Hematopoietic multipotent progenitor cell treated with erythropoietin and hydrocortisone succinate and interleukin-3 and kit ligand, for 4 days (in vitro differentiated cells): Measurements from ENCODE around the gene GFOD1.
"Not testable (repeated sequence)": the region's sequence is repeated elsewhere in the genome, so short reads cannot be mapped to it uniquely, and the experiment has no call there.

Experiments used
- DNase-seq: peaks from one replicate; pipeline ENCODE4 v3.0.0-alpha.2; 2015

Gene GFOD1

DNA sequence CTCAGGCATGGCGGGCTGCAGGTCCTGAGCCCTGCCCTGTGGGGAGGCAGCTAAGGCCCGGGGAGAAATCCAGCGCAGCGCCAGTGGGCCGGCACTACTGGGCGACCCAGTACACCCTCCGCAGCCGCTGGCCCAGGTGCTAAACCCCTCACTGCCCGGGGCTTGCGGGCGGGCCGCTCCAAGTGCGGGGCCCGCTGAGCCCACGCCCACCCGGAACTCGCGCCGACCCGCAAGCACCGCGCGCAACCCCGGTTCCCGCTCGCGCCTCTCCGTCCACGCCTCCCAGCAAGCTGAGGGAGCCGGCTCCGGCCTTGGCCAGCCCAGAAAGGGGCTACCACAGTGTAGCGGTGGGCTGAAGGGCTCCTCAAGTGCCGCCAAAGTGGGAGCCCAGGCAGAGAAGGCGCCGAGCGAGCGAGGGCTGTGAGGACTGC is 23.8 kb upstream of the GFOD1 start:
- DNase-seq: not testable (repeated sequence)

DNA sequence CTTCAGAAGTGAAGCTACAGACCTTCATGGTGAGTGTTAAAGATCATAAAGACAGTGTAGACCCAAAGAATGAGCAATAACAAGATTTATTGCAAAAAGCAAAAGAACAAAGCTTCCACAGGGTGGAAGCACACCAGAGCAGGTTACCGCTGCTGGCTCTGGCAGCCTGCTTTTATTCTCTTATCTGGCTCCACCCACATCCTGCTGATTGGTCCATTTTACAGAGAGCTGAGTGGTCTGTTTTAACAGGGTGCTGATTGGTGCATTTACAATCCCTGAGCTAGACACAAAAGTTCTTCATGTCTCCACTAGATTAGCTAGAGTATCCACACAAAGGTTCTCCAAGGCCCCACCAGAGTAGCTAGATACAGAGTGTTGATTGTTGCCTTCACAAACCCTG is 23.0 kb upstream of the GFOD1 start:
- DNase-seq: not testable (repeated sequence)

DNA sequence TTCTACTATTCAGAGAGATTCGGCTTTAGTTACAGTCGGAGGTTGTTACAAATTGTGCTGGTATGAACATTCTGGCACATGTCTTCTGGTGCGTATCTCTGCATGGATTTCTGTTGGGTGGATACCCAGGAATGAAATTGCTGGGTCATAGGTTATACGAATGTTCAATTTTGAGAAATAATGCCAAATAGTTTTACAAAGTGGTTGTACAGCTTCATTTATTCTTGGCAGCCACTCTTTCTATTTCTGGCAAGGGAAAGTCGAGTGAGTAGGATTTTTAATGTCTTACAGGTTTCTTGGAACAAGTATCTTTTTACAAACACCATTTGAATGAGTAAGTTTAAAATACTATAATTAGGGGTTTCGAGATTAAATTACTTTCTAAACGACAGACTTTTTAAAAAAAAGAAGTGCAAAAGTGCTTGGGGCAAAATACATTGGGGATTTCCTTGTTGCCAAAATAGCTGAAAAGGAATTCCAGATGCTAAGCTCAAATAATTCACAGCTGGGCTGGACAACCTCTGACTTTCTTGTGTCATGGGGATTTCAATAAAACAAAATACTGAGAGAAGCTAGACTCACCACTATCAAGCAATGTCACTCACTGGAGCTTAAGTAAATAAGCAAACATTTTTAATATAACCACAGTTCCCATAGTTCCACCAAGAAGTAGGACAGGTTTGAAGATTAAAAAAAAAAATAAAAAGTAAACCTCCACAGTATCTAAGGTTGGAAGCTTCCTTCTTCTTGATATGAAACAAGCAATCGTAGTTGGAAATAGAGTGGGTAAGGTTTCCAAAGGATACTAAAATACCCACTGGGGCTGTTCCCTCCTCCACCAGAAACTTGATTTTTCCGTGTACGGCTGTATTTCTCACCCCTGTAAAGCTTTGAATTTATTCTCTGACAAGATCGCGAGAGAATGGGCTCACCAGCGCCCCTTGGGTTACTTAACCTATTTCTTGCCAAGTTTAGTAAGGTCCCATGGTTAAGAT is 21.6 kb upstream of the GFOD1 start:
- DNase-seq: no peak

DNA sequence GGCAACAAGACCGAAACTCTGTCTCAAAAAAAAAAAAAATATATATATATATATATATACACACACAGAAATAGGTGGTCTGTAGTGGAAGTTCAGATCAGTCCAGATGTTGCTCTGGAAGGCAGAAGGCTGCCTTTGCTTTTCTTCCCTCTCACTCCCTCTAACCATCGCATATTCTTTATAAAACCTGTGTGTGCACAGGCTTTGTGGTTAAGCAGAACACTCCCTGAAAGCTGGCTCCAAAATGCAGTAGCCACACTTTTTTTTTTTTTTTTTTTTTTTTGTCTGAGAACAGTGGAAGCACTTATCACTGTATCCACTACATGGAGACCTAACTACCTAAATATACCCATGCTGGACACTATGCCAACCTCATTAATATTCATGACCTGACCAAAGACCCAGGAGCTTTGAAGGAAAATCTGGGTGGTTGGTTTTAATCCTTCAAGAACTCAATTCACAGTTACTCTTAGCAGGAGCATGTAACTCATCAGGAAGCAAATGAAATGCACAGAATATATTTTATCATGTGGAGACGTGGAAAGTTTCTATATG is 20.0 kb upstream of the GFOD1 start:
- peak; percentile 53 for DNase-seq

DNA sequence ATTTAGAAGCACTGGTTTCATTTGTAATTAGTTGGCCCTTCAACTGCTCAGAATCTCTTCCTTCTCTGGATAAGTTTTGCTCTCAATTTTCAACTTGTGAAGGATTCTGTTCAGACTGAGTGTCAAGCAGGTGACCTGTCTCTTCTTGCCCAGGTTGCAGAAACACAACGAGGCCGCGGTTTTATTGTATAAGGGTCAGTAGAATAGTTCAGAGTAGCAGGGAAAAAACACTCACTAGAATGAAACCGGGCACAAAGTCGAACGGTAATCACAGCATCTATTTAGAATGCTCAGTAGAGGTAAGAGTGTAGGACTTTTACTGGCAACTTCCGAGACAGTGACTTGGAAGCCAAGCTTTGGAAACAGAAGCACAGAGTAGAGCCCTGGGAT is 17.9 kb upstream of the GFOD1 start:
- DNase-seq: no peak

DNA sequence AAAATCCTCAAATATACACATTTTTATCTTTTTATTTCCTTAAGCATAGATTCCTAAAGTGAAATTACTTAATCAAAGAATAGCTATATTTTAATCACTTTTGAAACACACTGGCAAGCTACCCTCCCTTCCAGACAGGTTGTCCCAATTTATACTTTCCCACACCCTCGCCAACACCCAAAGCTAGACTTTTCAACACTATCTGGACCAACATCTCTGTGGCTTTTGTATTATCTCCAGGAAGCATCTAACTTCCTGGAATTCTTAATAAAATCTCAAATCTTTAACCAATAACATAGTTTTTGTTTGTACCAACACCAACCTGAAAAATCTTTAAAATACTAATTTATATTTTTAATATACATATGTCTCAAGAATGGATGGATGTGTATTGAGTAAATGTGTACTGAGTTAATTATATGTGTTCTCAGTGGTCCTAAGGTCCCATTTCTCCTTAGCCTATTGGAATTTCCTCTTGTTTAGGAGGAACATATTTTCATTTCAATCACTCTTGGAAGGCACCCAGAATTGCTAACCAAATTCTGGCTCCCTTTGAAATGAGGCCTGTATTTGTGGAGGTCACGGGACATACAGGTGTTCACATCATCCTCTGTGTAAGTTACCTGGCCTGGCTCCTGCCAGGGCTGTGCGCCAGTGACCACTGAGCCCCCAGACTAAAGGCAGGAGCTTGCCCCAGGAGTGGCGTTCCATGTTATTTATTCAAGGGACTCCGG is 17.4 kb upstream of the GFOD1 start:
- DNase-seq: no peak

DNA sequence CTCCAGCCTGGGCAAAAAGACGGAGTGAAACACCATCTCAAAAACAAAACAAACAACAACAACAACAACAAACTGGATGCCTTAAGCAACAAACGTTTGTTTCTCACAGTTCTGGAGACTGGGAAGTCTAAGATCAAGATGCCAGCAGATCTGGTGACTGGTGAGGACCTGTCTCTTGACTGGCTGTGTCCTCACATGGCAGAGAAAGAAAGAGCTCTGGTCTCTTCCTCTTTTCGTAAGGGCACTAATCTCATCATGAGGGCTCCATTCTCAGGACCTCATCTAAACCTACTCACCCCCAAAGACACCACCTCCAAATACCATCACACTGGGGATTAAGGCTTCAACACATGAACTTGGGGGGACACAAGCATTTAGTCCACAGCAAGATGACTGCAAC is 13.5 kb upstream of the GFOD1 start:
- DNase-seq: no peak

DNA sequence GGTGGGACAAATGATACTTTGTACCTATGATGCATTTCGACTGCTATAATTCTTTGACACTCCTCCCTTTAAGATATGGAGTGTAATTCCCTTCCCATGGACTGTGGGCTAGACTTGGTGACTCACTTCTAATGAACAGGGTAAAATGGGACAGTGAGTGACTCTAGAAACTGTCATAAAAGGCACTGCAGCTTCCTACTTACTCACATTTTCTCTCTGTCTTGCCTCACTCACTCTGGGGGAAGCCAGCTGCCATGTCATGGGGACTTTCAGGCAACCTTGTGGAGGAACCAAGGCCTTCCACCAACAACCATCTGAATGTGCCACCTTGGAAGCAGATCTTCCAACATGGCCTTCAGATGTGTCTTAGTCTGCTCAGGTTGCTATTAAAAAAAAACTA is 12.9 kb upstream of the GFOD1 start:
- no peak for DNase-seq

DNA sequence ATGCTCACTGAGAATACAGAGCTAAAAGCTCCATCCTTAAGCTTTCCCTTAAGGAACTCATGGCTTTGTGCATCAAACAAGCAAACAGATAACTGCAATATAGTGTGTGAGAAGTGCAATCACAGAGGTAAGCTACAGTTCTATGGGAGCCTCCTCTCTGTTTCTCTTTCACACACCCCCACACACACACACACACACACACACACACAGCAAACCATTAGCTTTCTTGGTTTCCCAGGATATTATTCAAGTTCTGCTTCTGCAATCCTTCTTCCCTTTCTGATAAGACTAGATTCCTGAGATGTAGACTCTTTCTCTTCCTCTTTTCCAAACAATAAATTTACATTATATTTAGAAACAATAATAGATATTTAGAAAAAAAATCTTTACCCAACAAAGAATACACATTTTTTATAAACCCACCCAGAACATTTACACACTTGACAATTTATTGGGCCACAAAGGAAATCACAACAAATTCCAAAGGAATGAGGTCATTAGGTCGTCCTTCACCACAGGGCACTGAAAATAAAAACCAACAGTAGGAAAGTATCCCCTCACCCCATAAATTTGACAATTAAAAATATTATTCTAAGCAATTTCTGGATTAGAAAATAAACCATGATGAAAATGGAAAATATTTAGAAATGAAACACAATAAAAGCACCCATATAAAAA is 9.3 kb upstream of the GFOD1 start:
- DNase-seq: no peak

DNA sequence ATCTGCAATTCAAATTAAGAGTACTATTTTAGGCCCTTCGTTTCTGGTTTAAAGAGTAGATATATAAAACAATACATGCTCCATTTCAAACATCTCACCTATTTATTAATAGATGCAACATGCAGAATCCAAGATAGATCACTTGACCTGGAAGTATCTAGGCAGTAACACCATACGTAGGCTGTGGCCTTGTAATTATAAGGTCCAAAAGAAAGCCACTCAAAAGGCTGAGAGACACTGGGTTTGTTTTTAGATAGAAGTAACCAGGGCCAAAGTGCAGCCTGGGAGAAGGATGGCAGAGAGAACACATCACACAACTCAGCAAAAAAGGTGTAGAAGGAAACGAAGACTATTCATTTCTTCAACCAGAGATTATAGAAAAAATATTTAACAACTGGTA is 8.4 kb upstream of the GFOD1 start:
- DNase-seq: no peak

DNA sequence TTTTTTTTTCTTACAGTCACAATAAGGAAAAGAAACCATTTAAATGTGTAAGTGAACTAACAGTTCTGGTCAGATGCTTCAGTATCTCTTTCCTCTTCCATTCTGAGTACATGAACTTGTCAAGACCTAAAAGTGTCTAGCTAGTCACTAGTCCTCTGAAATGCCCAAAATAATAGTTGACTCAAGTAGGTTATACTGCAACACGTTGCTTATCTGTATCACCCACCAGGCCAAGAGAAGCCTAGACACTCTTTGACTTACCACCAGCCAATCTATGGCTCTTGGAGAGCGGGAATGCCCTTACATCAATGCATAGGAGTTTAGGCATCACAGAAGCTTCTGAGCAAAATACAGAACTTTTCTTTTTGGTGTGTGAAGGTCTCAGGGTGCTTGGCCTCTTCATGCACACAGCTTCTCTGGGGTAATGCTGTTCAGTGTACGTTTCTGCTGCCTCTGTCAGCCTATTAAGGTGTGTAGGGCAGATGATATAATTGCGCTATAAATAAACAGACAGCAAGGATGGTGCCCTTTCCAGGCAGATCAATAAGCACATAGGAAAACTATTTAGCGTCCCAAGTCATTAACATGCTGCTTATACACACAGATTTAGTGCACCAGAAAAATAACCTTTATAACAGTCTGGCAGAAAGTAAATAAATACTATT is 7.8 kb upstream of the GFOD1 start:
- no peak for DNase-seq

DNA sequence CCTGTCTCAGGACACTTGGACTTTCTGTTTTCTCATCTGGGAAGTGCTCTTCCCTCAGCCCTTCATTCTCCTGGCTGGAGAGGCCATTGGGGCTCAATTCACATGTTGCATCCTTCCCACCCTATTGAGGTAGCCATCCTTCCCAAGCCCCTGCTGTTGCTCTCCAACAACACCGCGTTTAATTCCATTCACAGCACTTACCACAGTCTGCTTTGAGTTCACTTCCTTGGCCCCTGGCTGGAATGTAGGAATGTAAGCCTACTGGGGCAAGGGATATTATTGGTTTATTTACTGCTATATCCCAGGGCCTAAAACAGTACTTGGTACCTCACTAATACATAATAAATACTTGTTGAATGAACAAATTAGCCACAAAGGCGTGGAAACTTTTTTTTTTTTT is 6.7 kb upstream of the GFOD1 start:
- no peak for DNase-seq

DNA sequence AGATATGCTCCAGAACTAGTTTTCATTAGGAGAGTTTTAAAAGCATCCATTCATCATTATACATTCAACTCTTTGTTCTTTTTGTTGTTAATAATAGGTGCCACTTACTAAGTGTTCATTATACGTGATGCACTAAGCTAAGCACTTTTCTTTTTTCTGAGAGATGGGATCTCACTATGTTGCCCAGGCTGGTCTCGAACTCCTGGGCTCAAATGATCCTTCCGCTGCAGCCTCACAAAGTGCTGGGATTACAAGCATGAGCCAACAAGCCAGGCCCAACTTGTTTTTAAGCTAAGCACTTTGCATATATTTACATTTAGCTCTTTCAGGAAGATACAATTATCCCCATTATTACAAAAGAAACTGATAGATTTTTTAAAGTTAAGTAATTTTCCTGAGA is 5.7 kb upstream of the GFOD1 start:
- DNase-seq: no peak

DNA sequence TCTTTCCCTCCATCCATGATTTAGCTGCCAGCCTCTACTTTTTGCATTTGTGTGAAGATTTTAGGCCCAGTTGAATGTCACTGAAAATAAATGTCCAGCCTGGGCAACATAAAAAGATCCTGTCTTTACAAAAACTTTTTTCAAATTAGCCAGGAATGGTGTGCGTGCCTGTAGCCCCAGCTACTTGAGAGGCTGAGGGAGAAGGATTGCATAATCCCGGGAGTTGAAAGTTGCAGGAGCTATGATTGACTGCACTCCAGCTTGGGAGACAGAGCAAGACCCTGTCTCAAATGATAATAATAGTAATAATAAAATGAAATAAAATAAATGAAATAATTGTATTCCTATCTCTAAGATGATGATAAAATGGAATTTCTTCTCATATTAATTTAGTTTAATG is 5.0 kb upstream of the GFOD1 start:
- DNase-seq: no peak

DNA sequence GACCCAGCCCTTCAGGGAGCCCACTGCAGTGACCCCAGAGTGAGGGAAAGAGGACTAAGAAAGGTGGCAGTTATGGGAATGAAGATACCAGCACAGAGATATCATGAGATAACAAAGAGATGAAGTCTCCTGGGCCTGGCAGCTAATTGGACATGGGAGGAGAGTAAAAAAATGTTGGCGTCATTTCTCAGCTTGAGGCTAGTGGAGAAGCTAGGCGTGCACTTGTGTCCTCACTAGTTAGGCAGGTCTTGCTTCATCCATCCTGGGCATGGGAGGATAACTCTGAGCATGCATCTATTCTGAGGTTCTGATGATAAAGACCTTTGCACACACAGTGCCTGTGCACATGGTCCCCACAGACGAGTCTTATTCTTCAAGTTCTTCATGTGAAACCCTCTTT is 4.1 kb upstream of the GFOD1 start:
- no peak for DNase-seq

DNA sequence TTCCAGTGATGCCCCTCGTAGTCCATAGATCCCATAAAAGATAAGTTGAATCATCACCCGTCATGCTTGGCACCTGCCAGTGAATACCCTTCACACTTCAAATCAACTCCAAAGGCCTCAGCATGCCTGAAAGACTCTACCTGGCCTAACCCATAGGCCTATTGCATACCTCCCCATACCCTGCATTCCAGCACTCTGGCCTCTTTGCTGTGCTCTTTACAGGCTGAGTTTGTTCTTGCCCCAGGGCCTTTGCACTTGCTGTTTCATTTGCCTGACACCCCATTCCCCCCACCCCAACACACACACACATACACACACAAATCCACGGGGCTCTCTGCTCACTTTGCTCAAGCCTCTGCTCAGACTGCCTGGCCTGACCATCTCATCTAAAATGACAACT is 3.0 kb upstream of the GFOD1 start:
- no peak for DNase-seq

DNA sequence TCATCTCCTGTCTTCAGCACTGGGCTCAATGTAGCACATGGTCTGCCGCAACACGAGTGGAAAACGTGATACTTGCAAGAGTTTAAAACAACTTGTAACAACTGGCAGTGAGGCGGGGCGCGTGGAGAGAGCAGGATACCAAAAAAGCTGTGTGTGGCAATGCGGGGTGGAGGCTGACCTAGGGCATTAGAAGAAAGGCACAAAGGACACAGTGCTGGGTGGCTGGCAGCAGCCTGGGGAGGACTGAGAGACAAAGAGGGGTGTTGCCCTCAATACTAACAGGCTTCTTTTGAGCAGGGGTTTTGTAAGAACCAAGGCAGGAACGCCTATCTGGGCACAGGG is 1.5 kb upstream of the GFOD1 start:
- DNase-seq: no peak

DNA sequence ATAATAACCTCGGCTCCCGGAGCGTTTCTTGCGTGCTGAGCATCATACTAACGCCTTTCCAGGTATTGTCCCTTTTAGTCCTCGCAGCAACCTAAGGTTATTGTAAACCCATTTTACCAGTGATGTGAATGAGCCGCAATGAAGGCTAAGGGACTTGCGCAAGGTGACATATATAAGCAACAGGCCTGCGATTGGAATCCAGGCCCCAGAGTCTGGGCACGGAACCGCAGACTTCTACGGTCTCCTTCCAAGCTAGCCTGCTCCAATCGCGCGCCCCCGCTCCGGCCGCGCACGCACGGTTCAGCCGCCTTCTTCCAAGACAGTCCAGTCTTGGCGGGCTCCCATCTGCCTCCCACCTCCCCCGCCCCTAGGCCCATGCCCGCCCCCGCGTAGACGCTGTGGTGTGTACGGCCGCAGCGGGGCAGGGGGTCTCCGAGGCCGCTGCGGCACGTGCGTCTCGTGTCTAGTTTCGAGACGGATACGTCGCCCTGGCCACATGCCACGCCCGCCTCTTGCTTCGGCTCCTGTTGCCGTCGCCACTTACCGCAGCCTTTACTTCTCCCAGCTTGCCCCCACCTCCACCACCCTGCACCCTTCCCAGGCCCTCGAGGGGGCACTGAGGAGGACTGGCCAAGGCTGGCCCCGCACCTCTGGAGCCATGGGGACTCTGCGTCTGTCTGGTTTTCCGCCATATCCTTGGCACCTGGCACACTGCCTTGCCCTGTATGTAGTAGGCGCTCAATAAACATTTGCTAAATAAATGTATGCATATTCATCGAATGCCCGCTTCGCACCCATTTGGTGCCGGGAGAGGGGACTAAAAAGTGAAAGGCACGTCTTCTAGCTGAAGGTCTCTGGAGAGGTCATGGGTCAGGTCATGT is 855 bp upstream of the GFOD1 start:
- DNase-seq: peak; percentile 65

DNA sequence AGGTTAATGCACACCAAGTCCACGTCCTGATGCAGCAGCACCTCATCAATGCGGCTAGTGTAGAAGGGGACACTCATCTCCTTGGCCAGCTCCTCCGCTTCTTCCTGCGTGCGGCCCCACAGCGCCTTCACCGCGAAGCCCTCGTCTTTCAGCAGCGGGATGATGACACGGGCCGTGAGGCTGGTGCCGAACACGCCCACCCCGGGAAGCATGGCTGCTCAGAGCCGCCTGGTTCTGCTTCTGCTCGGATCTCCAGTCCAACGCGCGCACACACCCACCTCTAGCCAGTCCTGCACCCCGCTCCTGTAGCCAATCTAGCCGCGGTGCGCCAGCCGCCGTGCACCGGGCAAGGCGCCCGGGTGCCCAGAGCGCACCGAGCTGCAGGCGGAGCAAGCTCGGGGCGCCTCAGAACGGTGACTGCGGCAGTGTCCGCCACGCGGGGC is 700 bp downstream of the GFOD1 start:
- peak; percentile 85 for DNase-seq

DNA sequence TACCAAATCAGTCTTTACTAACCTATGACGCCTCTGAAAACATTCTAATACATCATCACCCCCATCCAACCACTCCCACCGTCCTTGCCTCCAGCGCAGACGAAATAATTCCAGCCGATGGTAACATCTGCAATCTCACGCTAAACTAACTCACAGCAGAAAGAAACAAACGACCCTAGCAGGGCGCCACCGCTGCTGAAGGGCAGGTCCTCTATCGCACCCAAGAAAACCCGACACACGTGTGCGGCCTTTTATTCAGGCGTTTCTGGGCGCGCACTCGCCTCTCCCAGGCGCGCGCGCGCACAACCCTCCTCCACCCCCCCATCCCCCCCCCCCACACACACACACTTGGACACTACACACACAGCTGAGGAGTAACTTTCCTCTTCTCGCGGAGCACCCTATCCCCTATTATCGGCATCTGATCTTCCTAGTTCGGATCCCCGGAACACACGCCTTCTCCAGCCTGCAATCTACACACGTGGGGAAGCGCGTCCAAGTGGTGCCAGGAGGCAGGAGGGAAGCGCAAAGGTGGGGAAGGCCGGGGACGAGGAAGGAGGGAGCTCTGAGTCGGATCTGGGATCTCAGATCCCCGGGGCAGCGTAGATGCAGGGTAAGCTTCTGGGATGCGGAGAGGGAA is 1.4 kb downstream of the GFOD1 start:
- DNase-seq: peak; percentile 81

DNA sequence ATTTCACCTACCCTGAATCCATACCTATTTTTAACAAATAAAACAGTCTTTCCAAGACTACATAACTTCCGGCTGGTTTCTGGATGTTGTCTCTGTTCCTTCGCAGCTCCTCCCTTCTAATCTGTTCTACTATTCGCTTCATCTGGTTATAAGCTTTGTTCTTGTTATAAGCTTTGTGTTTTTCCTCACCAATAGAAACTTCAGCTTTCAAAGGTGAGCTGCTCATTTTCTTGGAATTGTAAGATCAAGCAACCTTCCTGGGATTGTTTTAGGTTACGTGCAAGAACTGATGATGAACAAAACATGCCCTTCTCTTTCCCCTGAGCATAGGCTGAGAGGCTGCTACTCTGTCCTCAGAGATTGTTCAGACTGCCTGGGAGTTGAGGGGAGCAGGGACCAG is 2.1 kb downstream of the GFOD1 start:
- DNase-seq: no peak
